Breast epithelium (tissue), 3 donors: Measurements from ENCODE around the gene ADAM8.

Source experiments
- CTCF ChIP-seq, 3 donors: fragments of 450-650 bp; IDR thresholded peaks; one replicate each; pipeline ENCODE4 v1.5.1; 2016 to 2017; ENCODE audit warnings: antibody characterized with exemption in 3 of 3, mild to moderate bottlenecking in 3 of 3, moderate library complexity in 3 of 3
- POLR2A ChIP-seq: fragments of 450-650 bp; IDR thresholded peaks from one replicate; pipeline ENCODE4 v1.6.1; 2016; ENCODE audit warnings: antibody characterized with exemption, mild to moderate bottlenecking, moderate library complexity
- POLR2AphosphoS5 ChIP-seq, 3 donors: sonication (generic); formaldehyde crosslinking; IDR thresholded peaks; one replicate each; pipeline ENCODE4 v1.6.1; 2017; ENCODE audit warnings: antibody characterized with exemption in 3 of 3

GRCh38 chr10:133264461-133264860 lies 12.2 kb downstream of the ADAM8 start:
- no peak for TF ChIP-seq CTCF (IDR thresholded peaks at IDR 0.05)
- TF ChIP-seq POLR2A = no peak
- TF ChIP-seq POLR2AphosphoS5 (IDR thresholded peaks at IDR 0.05) = no peak
